HL-60 (cell line): Measurements from ENCODE around the gene GNG8.

Source experiments
- DNase-seq, 2 experiments: peaks; one replicate each; pipeline ENCODE4 v3.0.0-alpha.2; 2010 to 2020; ENCODE audit warnings: low read depth in 1 of 2, low spot score in 1 of 2
- H3K27ac ChIP-seq: fragments of 250-450 bp; sonication (Bioruptor Pico); replicated peaks from 2 replicates; pipeline ENCODE4 v1.5.1; 2020; ENCODE audit warnings: mild to moderate bottlenecking, moderate library complexity
- H3K27me3 ChIP-seq: fragments of 250-450 bp; sonication (Bioruptor Pico); 2 replicates; pipeline ENCODE4 v1.5.1; 2021; ENCODE audit warnings: mild to moderate bottlenecking, moderate library complexity; ENCODE audit not compliant: insufficient read depth, poor library complexity, severe bottlenecking
- H3K4me3 ChIP-seq: replicated peaks from 2 replicates; pipeline ENCODE4 v1.5.1; 2011; ENCODE audit warnings: mild to moderate bottlenecking, control low read depth, low read length; ENCODE audit not compliant: insufficient read depth
- CTCF ChIP-seq: IDR thresholded peaks from one replicate; pipeline ENCODE4 v1.5.1; 2011; ENCODE audit warnings: low read length, control low read depth, inconsistent platforms; ENCODE audit not compliant: insufficient read depth
- GABPA ChIP-seq: IDR thresholded peaks from 2 replicates; pipeline ENCODE4 v1.6.1; 2012; ENCODE audit warnings: low read depth
- POLR2AphosphoS5 ChIP-seq: IDR thresholded peaks from 2 replicates; pipeline ENCODE4 v1.6.1; 2012; ENCODE audit warnings: low read depth
- SPI1 ChIP-seq: IDR thresholded peaks from 2 replicates; pipeline ENCODE4 v1.6.1; 2012; ENCODE audit warnings: low read depth, mild to moderate bottlenecking, borderline replicate concordance
- TF ChIP-seq, protein P1 (sequence below): IDR thresholded peaks from 2 replicates; pipeline ENCODE4 v1.6.1; 2012; ENCODE audit warnings: low read depth; ENCODE audit not compliant: insufficient replicate concordance

GNG8 gene

GRCh38 chr19:46660551-46661019 is 24.6 kb upstream of the GNG8 start:
- no peak overlapping the region for H3K27ac ChIP-seq
- H3K27me3 ChIP-seq: peaks cover 18% of the 10 kb centered on the region
- no peak for DNase-seq
- TF ChIP-seq CTCF (no peak), GABPA (no peak)
- H3K4me3 ChIP-seq: peak overlapping the region; percentile 43

DNA sequence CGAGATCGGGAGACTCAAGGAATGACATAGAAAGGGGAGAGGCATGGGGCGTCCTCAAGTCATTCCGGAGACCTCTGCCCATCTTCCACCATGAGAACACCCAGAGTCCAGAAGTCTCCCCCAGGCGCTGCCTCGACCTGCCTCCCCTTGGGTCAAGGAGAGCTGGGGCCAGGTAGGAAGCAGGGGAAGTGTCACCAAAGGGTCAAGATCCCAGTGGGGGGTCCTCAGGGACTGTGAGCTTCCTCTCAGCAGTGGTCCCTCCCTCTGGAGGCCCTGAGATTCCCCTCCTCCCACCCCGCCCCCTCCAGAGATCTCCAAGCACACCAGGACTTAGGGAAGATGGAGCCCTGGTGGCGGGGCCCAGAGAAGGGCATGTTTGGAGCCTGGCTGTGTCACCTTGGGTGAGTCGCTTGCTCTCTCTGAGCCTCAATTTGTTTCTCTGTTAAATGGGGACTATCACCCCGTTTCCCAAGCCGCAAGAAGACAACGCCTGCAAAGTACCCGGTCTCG is 24.1 kb upstream of the GNG8 start:
- TF ChIP-seq POLR2AphosphoS5 (no peak), SPI1 (no peak), GABPA (no peak), CTCF (no peak)
- TF ChIP-seq, protein P1, sequence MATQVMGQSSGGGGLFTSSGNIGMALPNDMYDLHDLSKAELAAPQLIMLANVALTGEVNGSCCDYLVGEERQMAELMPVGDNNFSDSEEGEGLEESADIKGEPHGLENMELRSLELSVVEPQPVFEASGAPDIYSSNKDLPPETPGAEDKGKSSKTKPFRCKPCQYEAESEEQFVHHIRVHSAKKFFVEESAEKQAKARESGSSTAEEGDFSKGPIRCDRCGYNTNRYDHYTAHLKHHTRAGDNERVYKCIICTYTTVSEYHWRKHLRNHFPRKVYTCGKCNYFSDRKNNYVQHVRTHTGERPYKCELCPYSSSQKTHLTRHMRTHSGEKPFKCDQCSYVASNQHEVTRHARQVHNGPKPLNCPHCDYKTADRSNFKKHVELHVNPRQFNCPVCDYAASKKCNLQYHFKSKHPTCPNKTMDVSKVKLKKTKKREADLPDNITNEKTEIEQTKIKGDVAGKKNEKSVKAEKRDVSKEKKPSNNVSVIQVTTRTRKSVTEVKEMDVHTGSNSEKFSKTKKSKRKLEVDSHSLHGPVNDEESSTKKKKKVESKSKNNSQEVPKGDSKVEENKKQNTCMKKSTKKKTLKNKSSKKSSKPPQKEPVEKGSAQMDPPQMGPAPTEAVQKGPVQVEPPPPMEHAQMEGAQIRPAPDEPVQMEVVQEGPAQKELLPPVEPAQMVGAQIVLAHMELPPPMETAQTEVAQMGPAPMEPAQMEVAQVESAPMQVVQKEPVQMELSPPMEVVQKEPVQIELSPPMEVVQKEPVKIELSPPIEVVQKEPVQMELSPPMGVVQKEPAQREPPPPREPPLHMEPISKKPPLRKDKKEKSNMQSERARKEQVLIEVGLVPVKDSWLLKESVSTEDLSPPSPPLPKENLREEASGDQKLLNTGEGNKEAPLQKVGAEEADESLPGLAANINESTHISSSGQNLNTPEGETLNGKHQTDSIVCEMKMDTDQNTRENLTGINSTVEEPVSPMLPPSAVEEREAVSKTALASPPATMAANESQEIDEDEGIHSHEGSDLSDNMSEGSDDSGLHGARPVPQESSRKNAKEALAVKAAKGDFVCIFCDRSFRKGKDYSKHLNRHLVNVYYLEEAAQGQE: no peak
- H3K27me3 ChIP-seq: peaks cover 18% of the 10 kb centered on the region
- 0 out of 2 replicates have a peak overlapping the region, but pooled peaks have one; percentile 43 for H3K4me3 ChIP-seq
- no peak overlapping the region for H3K27ac ChIP-seq
- no peak for DNase-seq

DNA sequence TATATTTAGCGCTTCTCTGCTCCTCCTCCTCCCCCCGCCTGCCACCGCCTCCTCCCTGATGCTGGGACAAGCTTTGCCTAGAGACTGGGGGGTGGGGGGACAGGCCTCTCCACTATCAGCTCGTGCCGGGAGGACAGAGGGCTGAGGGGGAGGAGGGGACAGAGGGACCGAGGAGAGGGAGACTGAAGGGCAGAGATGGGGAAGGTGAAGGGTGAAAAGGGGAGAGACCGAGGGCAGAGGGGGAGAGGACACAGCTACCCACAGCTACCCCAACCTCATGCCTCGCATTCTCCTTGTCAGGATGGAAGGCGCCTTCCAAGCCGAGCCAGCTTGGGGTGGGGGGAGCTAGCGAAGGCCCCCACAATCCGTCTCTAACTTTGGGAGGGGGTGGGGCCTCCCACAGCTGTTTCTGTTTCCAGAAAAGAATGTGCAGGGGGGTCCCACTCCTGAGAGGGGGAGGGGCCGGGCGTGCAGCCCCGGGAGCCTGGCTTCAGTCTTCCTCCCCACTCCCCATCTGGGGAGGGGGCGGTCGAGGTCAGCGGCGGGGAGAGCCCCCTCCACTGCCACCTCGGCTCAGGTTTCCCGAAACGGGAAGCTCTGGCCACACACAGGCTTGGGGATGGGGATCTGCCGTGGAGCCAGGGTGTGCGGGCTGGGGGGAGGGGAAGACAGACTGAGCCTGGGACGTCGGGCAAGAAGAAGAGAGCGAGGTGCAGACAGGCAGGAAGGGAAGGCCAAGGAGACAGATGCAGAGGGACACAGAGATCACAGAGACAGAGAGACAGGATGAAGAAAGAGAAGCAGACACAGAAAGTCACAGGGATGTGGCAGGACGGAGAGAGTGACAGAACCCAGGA is 23.4 kb upstream of the GNG8 start:
- H3K27ac ChIP-seq: no peak overlapping the region
- H3K4me3 ChIP-seq: no peak overlapping the region
- peak in 1 of 2 experiments; percentile 40 for DNase-seq
- TF ChIP-seq GABPA (no peak), CTCF (no peak), SPI1 (no peak), POLR2AphosphoS5 (no peak)
- TF ChIP-seq, protein P1: no peak
- H3K27me3 ChIP-seq: peaks cover 19% of the 10 kb centered on the region
